Measurements from ENCODE around the gene PKDCC. TPM values are rescaled to one million over a fixed set of nuclear protein-coding genes. Genes with fewer than 3 reads are reported as not detected.
"Not testable (repeated sequence)": the region's sequence is repeated elsewhere in the genome, so short reads cannot be mapped to it uniquely, and the experiment has no call there.

PKDCC gene
- total RNA-seq, 5 donors from 2014 or later (not counting 1 experiment from before 2014, with no cell fraction given): 0.29 to 1.3 (median 0.83) TPM; not detected in 1

GRCh38 chr2:42074661-42075060 lies 26.8 kb downstream of the PKDCC start:
- POLR2A ChIA-PET: no interaction called here

GRCh38 chr2:42076357-42077225 lies 28.8 kb downstream of the PKDCC start:
- WGBS (ENCODE audit: insufficient coverage): 60% methylated on average over 5 of the region's 10 CpGs
- Mint-ChIP-seq H3K27ac (no peak overlapping the region), H3K36me3 (no peaks in the 10 kb centered on the region), H3K27me3 (peaks cover 13 to 17% of the 10 kb centered on the region in 2 donors), H3K4me1 (no peaks in the 10 kb centered on the region), H3K9me3 (no peaks in the 10 kb centered on the region), H3K4me3 (no peak overlapping the region)
- H3K27me3 ChIP-seq (replicated peaks in 1 of 2; ENCODE audit: control insufficient read depth in 2 of 2, extremely low read depth in 1 of 2, insufficient read depth in 2 of 2, low read length in 1 of 2): peaks cover 0 to 29% of the 10 kb centered on the region in 2 experiments
- H3K9me3 ChIP-seq: no peaks in the 10 kb centered on the region
- no peak overlapping the region for H3K4me3 ChIP-seq (ENCODE audit: control insufficient read depth in 1 of 2, extremely low read depth in 1 of 2, low read length in 1 of 2)
- ATAC-seq (replicated peaks in 1 of 4): no peak
- H3K36me3 ChIP-seq (ENCODE audit: control insufficient read depth in 2 of 2, extremely low read depth in 1 of 2, insufficient read depth in 1 of 2, low read length in 1 of 2): no peaks in the 10 kb centered on the region
- no peak for DNase-seq
- POLR2A ChIA-PET: no interaction called here
- CTCF ChIA-PET: no interaction called here
- no peak overlapping the region for H3K27ac ChIP-seq (ENCODE audit: low read length)
- no peaks in the 10 kb centered on the region for H3K4me1 ChIP-seq (ENCODE audit: control insufficient read depth in 1 of 2, extremely low read depth in 1 of 2, insufficient read depth in 2 of 2, low read length in 2 of 2)

More at GRCh38 chr2:42074661-42075060, 26.8 kb downstream of the PKDCC start:
- Mint-ChIP-seq H3K27ac (no peak overlapping the region), H3K4me1 (no peaks in the 10 kb centered on the region), H3K9me3 (no peaks in the 10 kb centered on the region), H3K4me3 (no peak overlapping the region), H3K27me3 (peaks cover 16 to 22% of the 10 kb centered on the region in 2 donors), H3K36me3 (no peaks in the 10 kb centered on the region)
- 71% methylated on average over 1 of the region's 2 CpGs for WGBS (ENCODE audit: insufficient coverage)
- DNase-seq (no peak), ATAC-seq (replicated peaks in 1 of 4) (no peak)
- Histone ChIP-seq H3K36me3 (ENCODE audit: control insufficient read depth in 2 of 2, extremely low read depth in 1 of 2, insufficient read depth in 1 of 2, low read length in 1 of 2) (no peaks in the 10 kb centered on the region), H3K27ac (ENCODE audit: low read length) (no peak overlapping the region), H3K9me3 (no peaks in the 10 kb centered on the region), H3K4me3 (ENCODE audit: control insufficient read depth in 1 of 2, extremely low read depth in 1 of 2, low read length in 1 of 2) (no peak overlapping the region), H3K4me1 (ENCODE audit: control insufficient read depth in 1 of 2, extremely low read depth in 1 of 2, insufficient read depth in 2 of 2, low read length in 2 of 2) (no peaks in the 10 kb centered on the region), H3K27me3 (replicated peaks in 1 of 2; ENCODE audit: control insufficient read depth in 2 of 2, extremely low read depth in 1 of 2, insufficient read depth in 2 of 2, low read length in 1 of 2) (peaks cover under 1 to 31% of the 10 kb centered on the region in 2 experiments)
- CTCF ChIA-PET: no interaction called here

DNA sequence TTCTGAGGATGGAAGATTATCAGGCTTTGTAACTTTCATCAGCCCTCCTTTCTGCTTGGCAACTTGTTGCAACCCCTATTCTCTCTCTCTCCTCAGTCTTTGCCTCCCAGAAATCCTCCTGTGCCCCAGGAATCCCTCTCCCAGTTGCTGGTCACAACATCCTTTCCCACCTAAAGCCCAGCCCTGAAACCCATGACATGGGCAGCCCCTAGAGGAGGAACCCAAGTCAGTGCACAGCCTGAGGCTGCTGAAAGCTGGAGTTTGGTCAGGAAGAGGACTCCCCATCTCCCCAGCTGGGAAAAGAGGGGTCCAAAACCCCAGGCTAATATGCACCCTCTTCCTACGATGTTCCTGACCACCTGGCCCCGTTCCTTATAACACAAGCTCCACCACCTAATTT lies 29.5 kb downstream of the PKDCC start:
- Histone ChIP-seq H3K27ac (ENCODE audit: low read length) (no peak overlapping the region), H3K9me3 (no peaks in the 10 kb centered on the region), H3K4me3 (ENCODE audit: control insufficient read depth in 1 of 2, extremely low read depth in 1 of 2, low read length in 1 of 2) (no peak overlapping the region), H3K4me1 (ENCODE audit: control insufficient read depth in 1 of 2, extremely low read depth in 1 of 2, insufficient read depth in 2 of 2, low read length in 2 of 2) (no peaks in the 10 kb centered on the region), H3K36me3 (ENCODE audit: control insufficient read depth in 2 of 2, extremely low read depth in 1 of 2, insufficient read depth in 1 of 2, low read length in 1 of 2) (no peaks in the 10 kb centered on the region), H3K27me3 (replicated peaks in 1 of 2; ENCODE audit: control insufficient read depth in 2 of 2, extremely low read depth in 1 of 2, insufficient read depth in 2 of 2, low read length in 1 of 2) (peaks cover 0 to 29% of the 10 kb centered on the region in 2 experiments)
- CTCF ChIA-PET: no interaction called here
- H3K36me3 Mint-ChIP-seq: no peaks in the 10 kb centered on the region
- ATAC-seq (replicated peaks in 1 of 4): no peak
- H3K9me3 Mint-ChIP-seq: no peaks in the 10 kb centered on the region
- no peak overlapping the region for H3K27ac Mint-ChIP-seq
- no peak for DNase-seq
- H3K4me3 Mint-ChIP-seq: no peak overlapping the region
- no CpG with 5 or more reads among the region's 2 CpGs for WGBS (ENCODE audit: insufficient coverage)
- POLR2A ChIA-PET: no interaction called here
- no peaks in the 10 kb centered on the region for H3K4me1 Mint-ChIP-seq
- peaks cover 13 to 17% of the 10 kb centered on the region in 2 donors for H3K27me3 Mint-ChIP-seq

GRCh38 chr2:42079737-42080287 lies 32.0 kb downstream of the PKDCC start:
- no peaks in the 10 kb centered on the region for H3K36me3 ChIP-seq (ENCODE audit: control insufficient read depth in 2 of 2, extremely low read depth in 1 of 2, insufficient read depth in 1 of 2, low read length in 1 of 2)
- Mint-ChIP-seq H3K9me3 (no peaks in the 10 kb centered on the region), H3K36me3 (no peaks in the 10 kb centered on the region), H3K27me3 (peaks cover 8 to 13% of the 10 kb centered on the region in 2 donors), H3K4me1 (peaks cover 0 to 3% (median 0%) of the 10 kb centered on the region in 3 donors), H3K4me3 (no peak overlapping the region), H3K27ac (no peak overlapping the region)
- H3K4me3 ChIP-seq (ENCODE audit: control insufficient read depth in 1 of 2, extremely low read depth in 1 of 2, low read length in 1 of 2): no peak overlapping the region
- no peak for DNase-seq
- no peak overlapping the region for H3K27ac ChIP-seq (ENCODE audit: low read length)
- no peaks in the 10 kb centered on the region for H3K4me1 ChIP-seq (ENCODE audit: control insufficient read depth in 1 of 2, extremely low read depth in 1 of 2, insufficient read depth in 2 of 2, low read length in 2 of 2)
- H3K27me3 ChIP-seq (replicated peaks in 1 of 2; ENCODE audit: control insufficient read depth in 2 of 2, extremely low read depth in 1 of 2, insufficient read depth in 2 of 2, low read length in 1 of 2): peaks cover 0 to 16% of the 10 kb centered on the region in 2 experiments
- CTCF ChIA-PET: interaction anchor here in 1 of 2 donors (0.6 kb wide), 1 partner anchor 105 kb away, joined by 3 read pairs; no protein-coding TSS in a partner anchor
- POLR2A ChIA-PET: no interaction called here
- 78% methylated on average over 2 of the region's 3 CpGs for WGBS (ENCODE audit: insufficient coverage)
- ATAC-seq (replicated peaks in 1 of 4): no peak
- H3K9me3 ChIP-seq: no peaks in the 10 kb centered on the region

DNA sequence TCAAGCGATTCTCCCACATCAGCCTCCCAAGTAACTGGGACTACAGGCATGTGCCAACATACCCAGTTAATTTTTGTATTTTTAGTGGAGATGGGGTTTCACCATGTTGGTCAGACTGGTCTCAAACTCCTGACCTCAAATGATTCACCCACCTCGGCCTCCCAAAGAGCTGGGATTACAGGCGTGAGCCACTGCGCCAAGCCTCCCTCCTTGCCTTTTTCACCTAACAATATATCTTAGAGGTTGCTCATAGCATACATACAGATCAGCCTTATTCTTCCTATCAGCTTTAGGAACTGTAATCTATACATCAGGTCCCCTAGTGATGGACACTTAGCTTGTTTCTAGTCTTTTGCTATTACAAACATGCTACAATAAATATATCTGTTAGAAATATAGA lies 33.3 kb downstream of the PKDCC start:
- DNase-seq; H3K27ac ChIP-seq (ENCODE audit: low read length); H3K36me3 ChIP-seq (ENCODE audit: control insufficient read depth in 2 of 2, extremely low read depth in 1 of 2, insufficient read depth in 1 of 2, low read length in 1 of 2); H3K4me1 ChIP-seq (ENCODE audit: control insufficient read depth in 1 of 2, extremely low read depth in 1 of 2, insufficient read depth in 2 of 2, low read length in 2 of 2); H3K9me3 ChIP-seq; H3K4me3 ChIP-seq (ENCODE audit: control insufficient read depth in 1 of 2, extremely low read depth in 1 of 2, low read length in 1 of 2); H3K27ac Mint-ChIP-seq; H3K4me3 Mint-ChIP-seq; POLR2A ChIA-PET; ATAC-seq (replicated peaks in 1 of 4); H3K27me3 ChIP-seq (replicated peaks in 1 of 2; ENCODE audit: control insufficient read depth in 2 of 2, extremely low read depth in 1 of 2, insufficient read depth in 2 of 2, low read length in 1 of 2); H3K9me3 Mint-ChIP-seq; H3K36me3 Mint-ChIP-seq; H3K4me1 Mint-ChIP-seq: not testable (repeated sequence)
- peaks cover 13 to 18% of the 10 kb centered on the region in 2 donors for H3K27me3 Mint-ChIP-seq
- 81% methylated on average over 3 of the region's 4 CpGs for WGBS (ENCODE audit: insufficient coverage)
- CTCF ChIA-PET: interaction anchor here in 1 of 2 donors (11.9 kb wide), 1 partner anchor 211 kb away, joined by 163 read pairs; no protein-coding TSS in a partner anchor

GRCh38 chr2:42082016-42082415 lies 34.2 kb downstream of the PKDCC start:
- DNase-seq: no peak
- Histone ChIP-seq H3K27ac (ENCODE audit: low read length) (no peak overlapping the region), H3K4me1 (ENCODE audit: control insufficient read depth in 1 of 2, extremely low read depth in 1 of 2, insufficient read depth in 2 of 2, low read length in 2 of 2) (no peaks in the 10 kb centered on the region), H3K36me3 (ENCODE audit: control insufficient read depth in 2 of 2, extremely low read depth in 1 of 2, insufficient read depth in 1 of 2, low read length in 1 of 2) (no peaks in the 10 kb centered on the region), H3K4me3 (ENCODE audit: control insufficient read depth in 1 of 2, extremely low read depth in 1 of 2, low read length in 1 of 2) (no peak overlapping the region), H3K9me3 (no peaks in the 10 kb centered on the region), H3K27me3 (replicated peaks in 1 of 2; ENCODE audit: control insufficient read depth in 2 of 2, extremely low read depth in 1 of 2, insufficient read depth in 2 of 2, low read length in 1 of 2) (peaks cover 0 to 15% of the 10 kb centered on the region in 2 experiments)
- CTCF ChIA-PET: interaction anchor here (0.9 to 11.9 kb wide), 4 partner anchors 9 to 212 kb away, joined by 3 to 163 read pairs (median 4); no protein-coding TSS in a partner anchor
- Mint-ChIP-seq H3K27me3 (peaks cover 13 to 19% of the 10 kb centered on the region in 2 donors), H3K4me3 (no peak overlapping the region), H3K9me3 (no peaks in the 10 kb centered on the region), H3K27ac (no peak overlapping the region), H3K4me1 (peaks cover 6 to 14% (median 10%) of the 10 kb centered on the region in 3 donors), H3K36me3 (no peaks in the 10 kb centered on the region)
- ATAC-seq (replicated peaks in 1 of 4): no peak
- no CpG with 5 or more reads among the region's 2 CpGs for WGBS (ENCODE audit: insufficient coverage)
- POLR2A ChIA-PET: interaction anchor here (0.6 to 1.0 kb wide), 3 partner anchors 46 to 210 kb away, joined by 3 read pairs; no protein-coding TSS in a partner anchor

All from T-cell (primary cell).